ENCODE measurements around the gene ENPP7.

Gene ENPP7

DNA sequence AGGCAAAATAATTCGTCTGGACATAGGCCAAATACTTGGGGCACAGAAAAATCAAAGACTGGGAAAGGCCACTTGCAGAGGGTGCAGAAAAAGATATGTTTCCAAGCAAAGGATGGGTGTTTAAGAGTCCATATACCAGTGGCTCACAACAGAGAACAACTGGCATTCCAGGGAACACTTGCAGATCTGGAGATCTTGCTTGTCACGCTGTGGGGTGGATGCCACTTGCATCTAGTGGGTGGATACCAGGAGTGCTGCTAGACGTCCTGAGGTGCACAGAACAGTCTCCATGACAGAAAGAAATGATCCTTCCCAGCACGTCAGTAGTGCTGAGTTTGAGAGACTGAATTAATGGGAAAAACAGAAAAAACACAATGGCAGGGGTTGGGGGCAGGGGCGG, 57.7 kb downstream of the ENPP7 start:
- TF ChIP-seq, protein P1, sequence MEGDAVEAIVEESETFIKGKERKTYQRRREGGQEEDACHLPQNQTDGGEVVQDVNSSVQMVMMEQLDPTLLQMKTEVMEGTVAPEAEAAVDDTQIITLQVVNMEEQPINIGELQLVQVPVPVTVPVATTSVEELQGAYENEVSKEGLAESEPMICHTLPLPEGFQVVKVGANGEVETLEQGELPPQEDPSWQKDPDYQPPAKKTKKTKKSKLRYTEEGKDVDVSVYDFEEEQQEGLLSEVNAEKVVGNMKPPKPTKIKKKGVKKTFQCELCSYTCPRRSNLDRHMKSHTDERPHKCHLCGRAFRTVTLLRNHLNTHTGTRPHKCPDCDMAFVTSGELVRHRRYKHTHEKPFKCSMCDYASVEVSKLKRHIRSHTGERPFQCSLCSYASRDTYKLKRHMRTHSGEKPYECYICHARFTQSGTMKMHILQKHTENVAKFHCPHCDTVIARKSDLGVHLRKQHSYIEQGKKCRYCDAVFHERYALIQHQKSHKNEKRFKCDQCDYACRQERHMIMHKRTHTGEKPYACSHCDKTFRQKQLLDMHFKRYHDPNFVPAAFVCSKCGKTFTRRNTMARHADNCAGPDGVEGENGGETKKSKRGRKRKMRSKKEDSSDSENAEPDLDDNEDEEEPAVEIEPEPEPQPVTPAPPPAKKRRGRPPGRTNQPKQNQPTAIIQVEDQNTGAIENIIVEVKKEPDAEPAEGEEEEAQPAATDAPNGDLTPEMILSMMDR (IDR thresholded peaks at IDR 0.05) = no peak

- TF ChIP-seq, protein P1 (IDR thresholded peaks at IDR 0.05) = no peak
These were observed 58.5 kb downstream of the ENPP7 start for GRCh38 chr17:79788989-79789942.

GRCh38 chr17:79789943-79790804, 59.4 kb downstream of the ENPP7 start:
- TF ChIP-seq, protein P1 (IDR thresholded peaks at IDR 0.05) = peak; percentile 90

- TF ChIP-seq, protein P1 (IDR thresholded peaks at IDR 0.05) = no peak
These were observed 60.3 kb downstream of the ENPP7 start for GRCh38 chr17:79790805-79791734.

- TF ChIP-seq, protein P1 (IDR thresholded peaks at IDR 0.05) = no peak
These were observed 61.0 kb downstream of the ENPP7 start for GRCh38 chr17:79791735-79792161.

All from LNCAP (cell line).